Prostate gland (tissue), 2 donors: ENCODE measurements around the gene SFT2D3. TPM values are rescaled to one million over a fixed set of nuclear protein-coding genes. Genes with fewer than 3 reads are reported as not detected.

Experiments
- DNase-seq: peaks from one replicate; pipeline ENCODE4 v3.0.0-alpha.2; 2019; ENCODE audit warnings: low spot score
- H3K27ac ChIP-seq, 2 donors: fragments of 200-600 bp; sonication (generic); 2 replicates each; pipeline ENCODE4 v1.5.1; 2017 to 2019
- H3K27me3 ChIP-seq: fragments of 200-600 bp; sonication (generic); replicated peaks from 2 replicates; pipeline ENCODE4 v1.5.1; 2019; ENCODE audit not compliant: insufficient read depth
- H3K36me3 ChIP-seq, 2 donors: fragments of 200-600 bp; sonication (generic); 1 replicate in 1 of 2; 2 replicates in 1 of 2; pipeline versions ENCODE4 v1.5.1 to v1.8.1; 2017 to 2019
- H3K4me1 ChIP-seq: fragments of 200-600 bp; sonication (generic); replicated peaks from 2 replicates; pipeline ENCODE4 v1.5.1; 2019
- H3K4me3 ChIP-seq, 2 donors: fragments of 200-600 bp; sonication (generic); 2 replicates each; pipeline ENCODE4 v1.5.1; 2017 to 2019
- H3K9me3 ChIP-seq: fragments of 200-600 bp; sonication (generic); 2 replicates; pipeline ENCODE4 v1.5.1; 2017
- POLR2A ChIP-seq: fragments of 450-650 bp; IDR thresholded peaks from one replicate; pipeline ENCODE4 v1.6.1; 2016; ENCODE audit warnings: antibody characterized with exemption, mild to moderate bottlenecking
- POLR2AphosphoS5 ChIP-seq: sonication (generic); formaldehyde crosslinking; IDR thresholded peaks from one replicate; pipeline ENCODE4 v1.6.1; 2017; ENCODE audit warnings: antibody characterized with exemption
- WGBS: methylation state at CpG from one replicate; pipeline ENCODE4 v1.1.5; 2018; 5-methylcytosine and 5-hydroxymethylcytosine counted together
- intact Hi-C: fragments of 100-400 bp; cut with DNase I; formaldehyde crosslinking; loops from one replicate; pipeline ENCODE4 v1.14.2; 2022
- total RNA-seq, 2 donors: library from RNA; depleted of rRNA; stranded (reverse); fragments of >200 nt; gene quantifications; one replicate each; pipeline ENCODE4 v1.1.0, GENCODE V29; 2016
- TF ChIP-seq, protein P1 (sequence below), 4 experiments: fragments of 200-600 bp in 2 of 4; fragments of 450-650 bp in 2 of 4; sonication (generic) in 2 of 4; IDR thresholded peaks; 1 replicate in 3 of 4; 2 replicates in 1 of 4; pipeline ENCODE4 v1.5.1; 2016 to 2019; ENCODE audit warnings: antibody characterized with exemption in 4 of 4, mild to moderate bottlenecking in 2 of 4, moderate library complexity in 2 of 4

The SFT2D3 gene
- total RNA-seq, 2 donors from 2014 or later = 14.8 to 22.2 TPM

DNA sequence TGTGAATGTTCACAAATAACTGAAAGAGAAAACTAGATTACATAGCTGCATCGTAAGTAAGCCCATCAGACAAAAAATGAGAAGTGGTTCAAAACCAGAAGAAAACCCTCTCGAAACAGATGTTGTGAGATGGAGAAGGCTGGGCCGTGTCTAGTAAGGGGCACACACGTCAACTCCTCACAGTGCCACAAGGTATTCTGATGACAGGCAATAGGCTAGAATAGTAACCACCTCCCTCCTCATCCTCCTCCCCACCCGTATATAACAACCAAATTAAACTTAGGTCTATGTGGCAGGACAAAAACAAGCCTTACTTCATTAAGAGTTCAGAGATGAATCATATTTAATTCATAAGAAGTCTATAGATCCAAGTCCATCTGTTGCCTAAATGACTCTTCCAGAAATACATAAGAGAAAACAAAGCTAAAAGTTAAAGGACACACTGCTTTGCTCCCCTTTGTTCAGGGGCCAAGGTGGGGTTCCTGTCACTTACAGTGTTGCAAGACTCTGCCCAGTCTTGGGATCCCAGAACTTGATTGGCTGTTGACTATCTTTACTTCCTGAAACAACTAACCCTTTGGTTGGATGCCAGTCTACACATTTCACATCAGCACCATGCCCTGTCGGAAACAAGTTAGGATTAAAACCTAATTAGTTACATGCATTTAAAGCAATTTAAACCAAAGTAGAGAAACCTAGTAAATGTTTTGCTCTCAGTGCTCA is 25.0 kb downstream of the SFT2D3 start:
- intact Hi-C loops = no loop called here
- Histone ChIP-seq H3K36me3 (no peaks in the 10 kb centered on the region), H3K9me3 (no peaks in the 10 kb centered on the region), H3K4me1 (no peaks in the 10 kb centered on the region), H3K27ac (no peak overlapping the region), H3K4me3 (no peak overlapping the region), H3K27me3 (no peaks in the 10 kb centered on the region)
- no peak for TF ChIP-seq POLR2AphosphoS5
- TF ChIP-seq, protein P1, sequence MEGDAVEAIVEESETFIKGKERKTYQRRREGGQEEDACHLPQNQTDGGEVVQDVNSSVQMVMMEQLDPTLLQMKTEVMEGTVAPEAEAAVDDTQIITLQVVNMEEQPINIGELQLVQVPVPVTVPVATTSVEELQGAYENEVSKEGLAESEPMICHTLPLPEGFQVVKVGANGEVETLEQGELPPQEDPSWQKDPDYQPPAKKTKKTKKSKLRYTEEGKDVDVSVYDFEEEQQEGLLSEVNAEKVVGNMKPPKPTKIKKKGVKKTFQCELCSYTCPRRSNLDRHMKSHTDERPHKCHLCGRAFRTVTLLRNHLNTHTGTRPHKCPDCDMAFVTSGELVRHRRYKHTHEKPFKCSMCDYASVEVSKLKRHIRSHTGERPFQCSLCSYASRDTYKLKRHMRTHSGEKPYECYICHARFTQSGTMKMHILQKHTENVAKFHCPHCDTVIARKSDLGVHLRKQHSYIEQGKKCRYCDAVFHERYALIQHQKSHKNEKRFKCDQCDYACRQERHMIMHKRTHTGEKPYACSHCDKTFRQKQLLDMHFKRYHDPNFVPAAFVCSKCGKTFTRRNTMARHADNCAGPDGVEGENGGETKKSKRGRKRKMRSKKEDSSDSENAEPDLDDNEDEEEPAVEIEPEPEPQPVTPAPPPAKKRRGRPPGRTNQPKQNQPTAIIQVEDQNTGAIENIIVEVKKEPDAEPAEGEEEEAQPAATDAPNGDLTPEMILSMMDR (IDR thresholded peaks at IDR 0.05) = no peak
- TF ChIP-seq POLR2A = no peak
- DNase-seq = no peak
- WGBS = 92% methylated on average over 6 of the region's 6 CpGs

DNA sequence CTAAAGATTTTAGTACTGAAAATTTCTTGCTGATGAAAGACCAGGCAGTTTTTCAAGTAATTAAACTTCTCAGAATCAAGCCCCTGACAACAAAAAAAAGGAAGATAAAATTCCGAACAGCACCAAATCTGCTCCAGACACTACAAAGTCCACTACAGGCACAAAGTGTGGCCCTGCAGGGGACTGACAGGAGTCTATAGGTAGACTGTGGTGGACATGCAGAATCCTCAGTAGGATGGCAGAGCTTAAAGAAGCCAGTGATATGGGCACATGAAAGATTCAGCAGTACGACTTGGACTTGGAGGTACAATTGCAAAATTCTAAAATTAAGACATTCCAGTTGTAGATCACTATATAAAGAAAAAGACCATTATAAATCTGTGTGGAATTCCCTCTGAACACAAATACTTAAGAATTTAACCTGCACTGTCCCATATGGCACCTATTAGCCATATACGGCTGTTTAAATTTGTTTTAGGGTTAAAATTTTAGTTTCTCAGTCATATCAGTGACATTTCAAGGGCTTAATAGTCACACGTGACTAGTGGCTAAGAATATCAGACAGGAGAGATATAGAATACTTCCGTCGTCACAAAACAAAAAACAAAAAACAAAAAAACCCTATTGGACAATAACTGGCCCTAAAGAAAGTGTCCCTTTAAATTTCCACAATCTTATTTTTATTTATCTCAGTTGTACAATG is 32.0 kb downstream of the SFT2D3 start:
- 86% methylated on average over 6 of the region's 6 CpGs for WGBS
- H3K27me3 ChIP-seq = no peaks in the 10 kb centered on the region
- no peaks in the 10 kb centered on the region for H3K4me1 ChIP-seq
- intact Hi-C loops = no loop called here
- H3K4me3 ChIP-seq = no peak overlapping the region
- no peaks in the 10 kb centered on the region for H3K36me3 ChIP-seq
- DNase-seq = no peak
- H3K9me3 ChIP-seq = no peaks in the 10 kb centered on the region
- no peak overlapping the region for H3K27ac ChIP-seq
- TF ChIP-seq POLR2AphosphoS5 = no peak
- TF ChIP-seq POLR2A = no peak
- TF ChIP-seq, protein P1 (IDR thresholded peaks at IDR 0.05) = no peak

DNA sequence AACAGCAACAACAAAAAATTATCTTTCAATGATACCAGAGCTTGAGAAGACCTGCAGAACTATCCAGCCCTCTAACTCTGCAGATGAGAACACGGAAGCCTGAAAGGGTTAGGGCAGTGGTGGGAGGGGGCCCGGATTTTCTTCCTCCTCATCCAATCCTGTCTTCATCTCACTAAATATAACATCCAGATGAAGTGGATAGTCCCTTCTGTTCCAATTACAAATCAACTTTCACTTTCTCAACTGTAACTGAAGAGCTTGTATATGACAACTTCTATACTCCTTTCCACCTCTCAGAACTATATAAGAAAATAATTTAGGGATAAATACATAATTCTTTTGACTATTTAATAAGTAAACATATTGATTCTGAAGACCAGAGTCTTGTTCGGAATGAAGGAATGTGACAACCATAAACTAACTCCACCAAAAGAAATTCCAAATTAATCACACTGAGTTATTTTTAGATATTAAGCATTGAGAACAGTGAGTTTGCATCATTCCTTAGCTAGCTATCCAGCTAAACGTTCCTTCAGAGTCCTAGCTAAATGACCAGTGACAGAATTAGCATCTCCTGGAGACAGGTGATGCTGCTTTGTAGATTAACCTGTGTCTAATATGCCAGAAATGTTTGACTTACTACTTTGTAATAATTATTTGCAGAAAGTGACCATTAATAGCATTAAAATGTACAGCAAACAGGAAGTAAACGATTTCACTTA is 32.7 kb downstream of the SFT2D3 start:
- no peak overlapping the region for H3K4me3 ChIP-seq
- WGBS = 50% methylated on average over 5 of the region's 5 CpGs
- H3K36me3 ChIP-seq = no peaks in the 10 kb centered on the region
- no peak overlapping the region for H3K27ac ChIP-seq
- TF ChIP-seq POLR2AphosphoS5 = no peak
- TF ChIP-seq POLR2A = no peak
- TF ChIP-seq, protein P1 (IDR thresholded peaks at IDR 0.05) = no peak
- H3K9me3 ChIP-seq = no peaks in the 10 kb centered on the region
- no peak for DNase-seq
- no peaks in the 10 kb centered on the region for H3K4me1 ChIP-seq
- intact Hi-C loops = no loop called here
- no peaks in the 10 kb centered on the region for H3K27me3 ChIP-seq

DNA sequence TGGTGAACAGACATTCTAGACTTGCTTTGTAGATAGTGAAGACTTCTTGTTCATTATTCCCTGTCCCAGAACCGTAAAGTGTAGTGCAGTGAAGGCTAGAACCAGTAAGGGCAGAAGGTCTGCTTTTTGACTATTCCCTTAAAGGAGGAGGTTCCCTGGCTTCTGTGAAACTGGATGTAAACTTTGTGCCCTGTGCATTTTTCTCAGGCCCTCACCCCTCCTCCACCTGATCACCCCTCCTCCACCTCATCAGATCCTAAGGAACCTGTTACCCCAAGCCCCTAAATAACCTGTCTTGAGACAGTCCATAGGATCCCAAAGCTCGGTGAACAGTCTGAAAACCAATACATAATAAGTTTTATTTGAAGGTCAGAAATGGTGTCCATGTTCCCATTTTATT is 33.7 kb downstream of the SFT2D3 start:
- H3K36me3 ChIP-seq = no peaks in the 10 kb centered on the region
- WGBS = 58% methylated on average over 2 of the region's 2 CpGs
- no peak overlapping the region for H3K4me3 ChIP-seq
- H3K27me3 ChIP-seq = no peaks in the 10 kb centered on the region
- H3K9me3 ChIP-seq = no peaks in the 10 kb centered on the region
- no peaks in the 10 kb centered on the region for H3K4me1 ChIP-seq
- intact Hi-C loops = no loop called here
- TF ChIP-seq, protein P1 (IDR thresholded peaks at IDR 0.05) = no peak
- TF ChIP-seq POLR2AphosphoS5 = no peak
- TF ChIP-seq POLR2A = no peak
- no peak overlapping the region for H3K27ac ChIP-seq
- DNase-seq = no peak
